Trophoblast cell (in vitro differentiated cells and primary cell): Measurements from ENCODE around the gene YWHAQ.

Experiments
- DNase-seq, 2 donors: peaks; one replicate each; pipeline ENCODE4 v3.0.0-alpha.2; 2016
- H2AFZ ChIP-seq: 2 replicates; pipeline ENCODE4 v1.6.1; 2013; ENCODE audit warnings: low read length, moderate library complexity, mild to moderate bottlenecking; ENCODE audit not compliant: insufficient read depth, poor library complexity
- H2AK5ac ChIP-seq: 2 replicates; pipeline ENCODE4 v1.6.1; 2013; ENCODE audit warnings: mild to moderate bottlenecking, low read length
- H2BK120ac ChIP-seq: 2 replicates; pipeline ENCODE4 v1.6.1; 2013; ENCODE audit warnings: low read length, mild to moderate bottlenecking, moderate library complexity; ENCODE audit not compliant: insufficient read depth, poor library complexity
- H2BK12ac ChIP-seq: 2 replicates; pipeline ENCODE4 v1.6.1; 2013; ENCODE audit warnings: mild to moderate bottlenecking, low read length, moderate library complexity
- H2BK5ac ChIP-seq: 2 replicates; pipeline ENCODE4 v1.6.1; 2013; ENCODE audit warnings: low read length, low read depth, moderate library complexity, mild to moderate bottlenecking; ENCODE audit not compliant: poor library complexity
- H3K14ac ChIP-seq: 2 replicates; pipeline ENCODE4 v1.6.1; 2013; ENCODE audit warnings: mild to moderate bottlenecking, low read length
- H3K18ac ChIP-seq: 2 replicates; pipeline ENCODE4 v1.6.1; 2013; ENCODE audit warnings: mild to moderate bottlenecking, low read length
- H3K23ac ChIP-seq: 2 replicates; pipeline ENCODE4 v1.6.1; 2013; ENCODE audit warnings: low read length
- H3K27ac ChIP-seq: 2 replicates; pipeline ENCODE4 v1.5.1; 2013; ENCODE audit warnings: low read depth, mild to moderate bottlenecking, inconsistent platforms, low read length, moderate library complexity
- H3K27me3 ChIP-seq: 2 replicates; pipeline ENCODE4 v1.6.1; 2013; ENCODE audit warnings: inconsistent platforms, mild to moderate bottlenecking, low read length, moderate library complexity; ENCODE audit not compliant: insufficient read depth
- H3K36me3 ChIP-seq, 2 experiments: 1 replicate in 1 of 2; 2 replicates in 1 of 2; pipeline ENCODE4 v1.6.1; 2013; ENCODE audit warnings: low read length in 2 of 2, mild to moderate bottlenecking in 2 of 2, moderate library complexity in 1 of 2; ENCODE audit not compliant: insufficient read depth in 2 of 2, control insufficient read depth in 1 of 2
- H3K4ac ChIP-seq: 2 replicates; pipeline ENCODE4 v1.6.1; 2013; ENCODE audit warnings: low read depth, mild to moderate bottlenecking, low read length, moderate library complexity
- H3K4me1 ChIP-seq, 2 experiments: 1 replicate in 1 of 2; 2 replicates in 1 of 2; pipeline ENCODE4 v1.6.1; 2013; ENCODE audit warnings: low read length in 2 of 2, mild to moderate bottlenecking in 2 of 2, moderate library complexity in 1 of 2; ENCODE audit not compliant: insufficient read depth in 2 of 2, control insufficient read depth in 1 of 2
- H3K4me2 ChIP-seq: 2 replicates; pipeline ENCODE4 v1.6.1; 2013; ENCODE audit warnings: inconsistent platforms, mild to moderate bottlenecking, low read length, moderate library complexity
- H3K4me3 ChIP-seq: 2 replicates; pipeline ENCODE4 v1.5.1; 2013; ENCODE audit warnings: mild to moderate bottlenecking, low read depth, low read length, inconsistent platforms
- H3K79me1 ChIP-seq: one replicate; pipeline ENCODE4 v1.6.1; 2013; ENCODE audit warnings: low read length
- H3K79me2 ChIP-seq: 2 replicates; pipeline ENCODE4 v1.6.1; 2013; ENCODE audit warnings: low read length, mild to moderate bottlenecking; ENCODE audit not compliant: control insufficient read depth, insufficient read depth, poor library complexity
- H3K9ac ChIP-seq: 2 replicates; pipeline ENCODE4 v1.6.1; 2013; ENCODE audit warnings: mild to moderate bottlenecking, low read length
- H3K9me3 ChIP-seq: 2 replicates; pipeline ENCODE4 v1.6.1; 2013; ENCODE audit warnings: low read depth, mild to moderate bottlenecking, control low read depth, inconsistent platforms, low read length; ENCODE audit not compliant: insufficient read depth
- H4K12ac ChIP-seq: 2 replicates; pipeline ENCODE4 v1.6.1; 2013; ENCODE audit warnings: low read depth, mild to moderate bottlenecking, low read length, moderate library complexity
- H4K8ac ChIP-seq: 2 replicates; pipeline ENCODE4 v1.6.1; 2013; ENCODE audit warnings: low read depth, mild to moderate bottlenecking, low read length, moderate library complexity
- H4K91ac ChIP-seq: one replicate; pipeline ENCODE4 v1.6.1; 2013; ENCODE audit warnings: low read depth, mild to moderate bottlenecking, low read length, moderate library complexity
- WGBS: extraction: QIAGEN DNeasy Blood & Tissue Kit; methylation state at CpG from one replicate; pipeline ENCODE4 v1.1.7; 2013; ENCODE audit warnings: missing lambda C conversion rate; ENCODE audit not compliant: insufficient read length, insufficient coverage; ENCODE audit errors: extremely low coverage; 5-methylcytosine and 5-hydroxymethylcytosine counted together

YWHAQ gene

GRCh38 chr2:9578467-9579235, 52.1 kb downstream of the YWHAQ start:
- WGBS, result no CpG with 5 or more reads among the region's 9 CpGs

GRCh38 chr2:9574331-9574730, 56.5 kb downstream of the YWHAQ start:
- Histone ChIP-seq H2BK5ac (no peak overlapping the region), H3K9me3 (no peaks in the 10 kb centered on the region), H3K79me1 (no peaks in the 10 kb centered on the region), H2BK120ac (no peak overlapping the region), H4K12ac (no peak overlapping the region), H3K23ac (no peak overlapping the region), H3K4me3 (no peak overlapping the region), H3K14ac (no peak overlapping the region), H3K4me1 (no peaks in the 10 kb centered on the region), H3K27me3 (no peaks in the 10 kb centered on the region), H4K8ac (no peak overlapping the region), H3K4ac (no peak overlapping the region), H3K4me2 (no peak overlapping the region), H3K27ac (no peak overlapping the region), H2BK12ac (no peak overlapping the region), H3K79me2 (no peaks in the 10 kb centered on the region), H3K18ac (no peak overlapping the region), H3K36me3 (no peaks in the 10 kb centered on the region), H2AFZ (no peak overlapping the region), H2AK5ac (no peak overlapping the region), H4K91ac (no peak overlapping the region), H3K9ac (no peak overlapping the region)
- WGBS, result no CpG with 5 or more reads among the region's 2 CpGs
- DNase-seq, result no peak

More at GRCh38 chr2:9578467-9579235, 52.1 kb downstream of the YWHAQ start:
- H3K79me1 ChIP-seq, result no peaks in the 10 kb centered on the region
- H3K4me1 ChIP-seq, result no peaks in the 10 kb centered on the region
- no peaks in the 10 kb centered on the region for H3K79me2 ChIP-seq
- H3K9ac ChIP-seq, result no peak overlapping the region
- no peak overlapping the region for H3K27ac ChIP-seq
- no peak overlapping the region for H2BK12ac ChIP-seq
- H2BK5ac ChIP-seq, result no peak overlapping the region
- no peak overlapping the region for H2AFZ ChIP-seq
- no peak overlapping the region for H3K18ac ChIP-seq
- H3K27me3 ChIP-seq, result no peaks in the 10 kb centered on the region
- H2AK5ac ChIP-seq, result no peak overlapping the region
- DNase-seq, result no peak
- no peak overlapping the region for H4K12ac ChIP-seq
- H3K4me3 ChIP-seq, result no peak overlapping the region
- H3K23ac ChIP-seq, result no peak overlapping the region
- H3K14ac ChIP-seq, result no peak overlapping the region
- peaks cover 3 to 7% of the 10 kb centered on the region in 2 experiments for H3K36me3 ChIP-seq
- no peak overlapping the region for H4K8ac ChIP-seq
- H3K4ac ChIP-seq, result no peak overlapping the region
- no peaks in the 10 kb centered on the region for H3K9me3 ChIP-seq
- H2BK120ac ChIP-seq, result no peak overlapping the region
- no peak overlapping the region for H4K91ac ChIP-seq
- no peak overlapping the region for H3K4me2 ChIP-seq

GRCh38 chr2:9573840-9574239, 57.0 kb downstream of the YWHAQ start:
- no peak overlapping the region for H4K12ac ChIP-seq
- no peak overlapping the region for H4K8ac ChIP-seq
- no peak overlapping the region for H3K27ac ChIP-seq
- no peak overlapping the region for H2AFZ ChIP-seq
- no peaks in the 10 kb centered on the region for H3K36me3 ChIP-seq
- H3K9me3 ChIP-seq, result no peaks in the 10 kb centered on the region
- WGBS, result no CpG with 5 or more reads among the region's 4 CpGs
- H3K9ac ChIP-seq, result no peak overlapping the region
- no peak overlapping the region for H2BK12ac ChIP-seq
- H3K79me2 ChIP-seq, result no peaks in the 10 kb centered on the region
- H4K91ac ChIP-seq, result no peak overlapping the region
- H2BK5ac ChIP-seq, result no peak overlapping the region
- no peak overlapping the region for H3K4me2 ChIP-seq
- H3K4ac ChIP-seq, result no peak overlapping the region
- H3K14ac ChIP-seq, result no peak overlapping the region
- no peak overlapping the region for H2AK5ac ChIP-seq
- no peaks in the 10 kb centered on the region for H3K79me1 ChIP-seq
- no peak overlapping the region for H3K18ac ChIP-seq
- no peaks in the 10 kb centered on the region for H3K27me3 ChIP-seq
- no peak overlapping the region for H2BK120ac ChIP-seq
- no peaks in the 10 kb centered on the region for H3K4me1 ChIP-seq
- no peak overlapping the region for H3K4me3 ChIP-seq
- no peak overlapping the region for H3K23ac ChIP-seq
- DNase-seq, result peak in 1 of 2 donors; percentile 18

GRCh38 chr2:9573013-9573720, 57.6 kb downstream of the YWHAQ start:
- no peak overlapping the region for H3K4me3 ChIP-seq
- no peak overlapping the region for H2BK12ac ChIP-seq
- WGBS, result no CpG with 5 or more reads among the region's 1 CpG
- no peak overlapping the region for H2AK5ac ChIP-seq
- H3K27ac ChIP-seq, result no peak overlapping the region
- no peaks in the 10 kb centered on the region for H3K4me1 ChIP-seq
- H3K14ac ChIP-seq, result no peak overlapping the region
- H3K23ac ChIP-seq, result no peak overlapping the region
- no peak overlapping the region for H3K9ac ChIP-seq
- H3K79me1 ChIP-seq, result no peaks in the 10 kb centered on the region
- H2BK5ac ChIP-seq, result no peak overlapping the region
- H3K4me2 ChIP-seq, result no peak overlapping the region
- no peak overlapping the region for H2AFZ ChIP-seq
- H2BK120ac ChIP-seq, result no peak overlapping the region
- H3K27me3 ChIP-seq, result no peaks in the 10 kb centered on the region
- H3K9me3 ChIP-seq, result no peaks in the 10 kb centered on the region
- H3K79me2 ChIP-seq, result no peaks in the 10 kb centered on the region
- no peak overlapping the region for H4K8ac ChIP-seq
- H3K36me3 ChIP-seq, result no peaks in the 10 kb centered on the region
- DNase-seq, result no peak
- H3K4ac ChIP-seq, result no peak overlapping the region
- H3K18ac ChIP-seq, result no peak overlapping the region
- no peak overlapping the region for H4K12ac ChIP-seq
- no peak overlapping the region for H4K91ac ChIP-seq
